HG03521 (cell line): ENCODE results near the gene ADAM22.

ENCODE experiments used
- ATAC-seq: cut with Tn5 transposase; IDR thresholded peaks from one replicate; pipeline ENCODE4 v1.9.1; 2021; ENCODE audit warnings: mild to moderate bottlenecking, moderate library complexity; ENCODE audit not compliant: unreplicated experiment

ADAM22 gene

DNA sequence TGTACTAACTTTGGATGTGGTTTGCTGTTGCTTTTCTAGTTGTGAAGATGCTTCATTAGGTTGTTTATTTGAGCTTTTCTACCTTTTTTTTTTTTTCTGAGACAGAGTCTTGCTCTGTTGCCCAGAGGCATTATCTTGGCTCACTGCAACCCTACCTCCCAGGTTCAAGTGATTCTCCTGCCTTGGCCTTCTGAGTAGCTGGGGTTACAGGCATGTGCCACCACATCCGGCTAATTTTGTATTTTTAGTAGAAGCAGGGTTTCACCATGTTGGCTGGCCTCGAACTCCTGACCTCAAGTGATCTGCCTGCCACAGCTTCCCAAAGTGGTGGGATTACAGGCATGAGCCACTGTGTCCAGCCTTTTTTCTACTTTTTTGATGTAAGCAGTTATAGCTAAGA is 93.7 kb downstream of the ADAM22 start:
- ATAC-seq: no peak

DNA sequence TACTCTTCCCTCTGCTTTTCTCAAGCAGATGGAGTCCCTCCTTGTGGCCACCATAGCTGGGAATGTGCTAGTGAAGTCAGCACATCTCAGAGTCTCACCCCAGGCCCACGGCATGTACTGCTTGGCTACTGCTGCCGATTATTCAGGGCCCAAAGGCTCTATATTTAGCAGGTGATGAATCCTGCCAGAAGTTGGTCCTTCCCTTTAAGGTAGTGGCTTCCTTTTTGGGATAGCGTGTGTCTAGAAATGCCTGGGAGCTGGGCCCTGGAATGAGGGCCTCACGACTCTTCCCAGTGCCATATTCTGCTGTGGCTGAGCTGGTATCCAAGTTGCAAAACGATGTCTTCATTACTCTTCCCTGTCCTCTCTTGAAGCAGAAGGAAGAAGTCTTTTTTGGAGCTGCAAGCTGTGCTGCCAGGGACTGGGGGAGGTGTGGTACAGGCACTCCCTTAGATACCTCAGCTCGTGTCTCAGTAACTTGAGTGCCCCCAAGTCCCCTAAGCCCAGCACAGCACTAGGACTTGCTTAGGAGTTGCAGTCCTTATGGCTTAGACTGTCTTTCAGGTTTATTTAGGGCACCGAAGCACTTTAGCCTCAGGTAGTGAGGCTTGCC is 100.1 kb downstream of the ADAM22 start:
- ATAC-seq: no peak

DNA sequence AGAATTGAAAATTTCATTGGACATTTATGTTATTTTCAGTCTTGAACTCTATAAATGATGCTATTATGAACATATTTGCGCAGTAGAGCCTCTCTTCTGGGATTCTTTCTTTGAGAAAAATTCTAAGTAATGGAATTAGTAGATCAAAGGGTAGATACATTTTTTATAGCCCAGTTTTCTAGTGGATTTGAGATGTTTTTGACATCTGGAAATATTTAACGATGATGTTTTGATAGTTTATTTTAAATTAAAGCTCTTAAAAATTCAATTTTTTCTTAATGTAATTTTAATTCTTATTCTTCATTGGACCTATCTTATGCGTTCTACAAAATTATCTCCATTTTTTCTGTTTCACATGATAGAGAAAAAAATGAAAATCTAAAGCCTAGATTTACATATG is 103.0 kb downstream of the ADAM22 start:
- ATAC-seq: no peak

DNA sequence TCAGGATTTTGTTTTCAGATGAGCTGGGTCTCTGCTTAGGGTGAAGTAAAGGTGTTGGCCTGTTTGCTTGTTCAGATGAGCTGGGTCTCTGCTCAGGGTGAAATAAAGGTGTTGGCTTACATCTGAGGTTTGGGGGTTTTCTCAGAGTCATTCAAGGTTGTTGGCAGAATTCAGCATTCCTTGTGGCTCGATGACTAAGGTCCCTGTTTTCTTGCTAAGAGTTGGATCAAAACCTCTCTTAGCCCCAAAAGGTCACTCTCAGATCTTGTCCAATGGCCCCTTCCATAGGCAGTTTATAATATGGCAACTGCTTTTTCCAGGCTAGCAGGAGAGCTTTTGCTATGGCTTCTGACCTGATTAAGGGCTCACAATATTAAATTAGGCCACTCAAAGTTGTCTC is 106.6 kb downstream of the ADAM22 start:
- no peak for ATAC-seq

DNA sequence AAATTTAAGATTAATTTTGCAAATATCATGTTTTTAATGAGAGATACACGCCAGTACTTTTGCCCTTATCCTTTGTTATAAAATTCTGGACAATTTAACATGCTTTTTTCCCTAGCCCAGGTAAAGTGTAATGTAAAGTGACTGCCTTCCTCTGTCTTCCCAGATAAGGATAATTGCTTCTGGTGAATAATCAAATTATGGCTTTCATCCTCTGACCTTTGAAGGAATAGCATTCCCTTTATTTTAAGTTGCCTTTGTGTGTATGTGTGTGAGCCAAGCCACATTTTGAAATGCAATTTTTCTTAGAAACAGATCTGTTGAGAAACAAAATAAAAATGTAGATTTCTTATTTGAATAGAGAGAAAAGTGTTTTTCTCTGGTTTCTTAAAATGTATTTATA is 107.5 kb downstream of the ADAM22 start:
- no peak for ATAC-seq

DNA sequence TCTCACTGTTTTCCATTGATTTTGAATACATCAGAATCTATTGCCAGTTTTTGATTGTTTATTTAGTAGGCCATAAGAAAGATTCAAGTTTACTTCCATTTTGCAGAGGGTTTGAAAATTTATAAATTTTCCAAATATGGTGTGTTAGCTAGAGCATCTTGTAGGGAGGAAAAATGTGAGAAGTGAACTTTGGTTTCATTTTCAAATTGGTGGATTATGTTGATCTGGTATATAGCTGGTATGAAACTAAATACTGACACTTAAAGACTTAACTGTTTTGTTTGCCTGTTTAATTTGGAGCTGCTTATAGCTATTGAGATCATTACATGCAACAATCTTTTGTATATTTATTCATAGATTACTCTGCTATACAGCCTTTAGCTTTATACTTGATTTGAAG is 108.1 kb downstream of the ADAM22 start:
- peak; percentile 33 for ATAC-seq

DNA sequence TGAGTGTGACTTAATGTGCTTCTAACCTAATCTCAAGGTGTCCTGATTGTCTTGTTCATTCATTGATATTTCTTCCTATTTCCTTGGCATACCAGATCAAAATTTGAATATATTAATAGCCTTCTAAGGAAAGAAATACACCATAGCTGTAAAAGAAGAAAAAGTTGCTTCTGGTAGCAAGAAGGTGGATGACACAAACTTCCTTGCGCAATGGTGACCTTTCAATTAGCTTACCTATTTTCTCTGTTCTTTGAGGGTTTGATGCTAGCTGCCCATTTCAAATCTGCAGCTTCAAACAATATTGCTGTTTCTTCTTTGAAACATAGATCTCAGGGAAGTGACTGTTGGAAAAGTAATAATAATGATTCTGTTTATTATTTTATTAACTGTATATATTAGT is 108.8 kb downstream of the ADAM22 start:
- ATAC-seq: no peak

DNA sequence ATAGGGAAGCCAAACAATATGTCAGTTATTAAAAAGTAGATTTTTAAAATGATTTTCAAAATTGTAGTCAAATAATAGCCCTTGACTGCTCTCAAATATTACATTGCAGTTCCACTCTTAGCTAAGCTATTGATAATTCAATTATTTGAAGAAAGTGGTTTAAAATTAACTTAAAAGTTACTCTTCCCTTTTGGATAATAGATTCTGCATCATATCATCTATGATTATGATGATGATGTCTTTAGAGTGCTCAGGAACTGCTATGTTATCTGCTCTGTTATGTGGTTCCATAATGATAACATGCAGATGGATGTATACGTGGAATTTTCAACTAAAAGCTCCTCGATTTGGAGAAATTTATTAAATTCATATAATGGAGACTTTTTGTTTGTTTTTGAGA is 110.0 kb downstream of the ADAM22 start:
- ATAC-seq: no peak

DNA sequence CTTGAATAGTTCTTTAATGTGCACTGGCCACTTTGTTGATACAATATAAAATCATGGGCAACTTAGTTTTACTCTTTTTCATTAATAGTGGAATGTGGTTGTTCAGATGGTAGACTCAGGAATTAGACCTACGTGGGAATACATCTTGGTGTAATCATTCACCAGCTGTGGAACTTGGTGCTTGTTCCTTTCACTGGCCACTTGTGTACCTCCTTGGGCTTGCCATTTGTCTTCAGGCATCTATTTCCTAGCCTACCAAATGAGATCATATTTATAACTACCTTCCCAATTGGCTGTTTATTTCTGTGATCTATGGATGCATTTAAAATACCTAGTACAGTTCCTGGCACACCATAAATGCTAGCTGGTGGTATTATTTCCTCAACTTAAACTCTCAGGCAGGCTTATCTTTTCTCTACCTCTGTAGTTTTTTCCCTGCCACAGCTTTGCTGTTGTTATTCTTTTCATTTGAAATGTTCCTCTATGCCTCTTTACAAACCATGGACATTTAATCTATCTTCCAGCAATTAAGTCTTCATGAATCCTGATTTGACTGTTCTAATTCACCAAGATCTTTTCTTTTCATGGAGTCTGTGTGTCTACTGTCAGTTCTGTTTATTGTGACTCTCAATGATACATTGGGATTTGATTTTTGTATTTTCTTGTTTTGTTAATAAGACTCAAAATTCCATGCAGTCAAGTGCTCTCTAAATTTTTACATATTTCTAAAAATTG is 113.0 kb downstream of the ADAM22 start:
- no peak for ATAC-seq

DNA sequence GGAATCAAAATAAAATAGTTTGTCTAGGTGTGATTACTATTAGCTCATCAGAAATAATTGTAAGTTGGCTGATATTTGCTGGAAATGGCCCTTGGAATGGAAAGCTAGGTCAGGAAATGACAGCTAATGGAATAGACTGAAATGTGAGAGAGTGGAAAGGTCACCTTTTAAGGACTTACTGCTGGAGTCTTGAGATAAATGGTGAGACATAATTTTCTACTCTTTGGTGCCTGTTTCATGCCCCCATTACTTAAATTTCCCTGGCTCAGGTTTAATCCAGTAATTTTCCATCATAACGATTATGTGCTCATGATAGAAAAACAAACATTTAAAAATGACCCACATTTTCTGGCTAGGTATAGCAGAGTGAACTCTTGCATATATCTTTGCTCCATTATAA is 123.6 kb downstream of the ADAM22 start:
- no peak for ATAC-seq

DNA sequence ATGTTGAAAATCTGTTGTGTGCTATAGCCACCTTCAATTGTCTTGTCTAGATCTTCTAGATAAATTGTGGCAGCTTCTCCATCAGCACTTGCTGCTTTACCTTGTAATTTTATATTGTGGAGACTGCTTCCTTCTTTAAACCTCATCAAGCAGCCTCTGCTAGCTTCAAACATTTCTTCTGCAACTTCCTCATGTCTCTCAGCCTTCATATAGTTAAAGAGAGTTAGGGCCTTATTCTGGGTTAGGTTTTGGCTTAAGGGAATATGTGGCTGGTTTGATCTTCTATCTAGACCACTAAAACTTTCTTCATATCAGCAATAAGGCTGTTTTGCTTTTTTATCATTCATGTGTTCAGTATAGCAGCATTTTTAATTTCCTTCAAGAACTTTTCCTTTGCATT is 128.2 kb downstream of the ADAM22 start:
- no peak for ATAC-seq

DNA sequence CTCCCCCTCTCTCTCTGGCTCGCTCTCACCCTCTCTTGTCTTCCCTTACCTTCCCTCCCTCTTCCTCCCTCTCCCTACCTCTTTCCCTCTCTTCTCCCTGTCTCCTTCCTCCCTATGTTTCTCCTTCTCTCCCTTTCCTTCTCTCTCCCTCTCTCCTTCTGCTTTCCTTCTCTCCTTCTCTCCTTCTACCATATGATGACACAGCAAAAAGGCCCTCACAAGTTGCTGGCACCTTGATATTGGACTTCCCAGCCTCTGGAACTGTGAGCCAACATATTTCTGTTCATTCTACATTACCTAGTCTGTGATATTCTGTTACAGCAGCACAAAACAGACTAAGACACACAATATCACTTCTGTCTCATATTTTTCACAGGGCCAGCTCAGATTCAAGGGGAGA is 135.0 kb downstream of the ADAM22 start:
- no peak for ATAC-seq

DNA sequence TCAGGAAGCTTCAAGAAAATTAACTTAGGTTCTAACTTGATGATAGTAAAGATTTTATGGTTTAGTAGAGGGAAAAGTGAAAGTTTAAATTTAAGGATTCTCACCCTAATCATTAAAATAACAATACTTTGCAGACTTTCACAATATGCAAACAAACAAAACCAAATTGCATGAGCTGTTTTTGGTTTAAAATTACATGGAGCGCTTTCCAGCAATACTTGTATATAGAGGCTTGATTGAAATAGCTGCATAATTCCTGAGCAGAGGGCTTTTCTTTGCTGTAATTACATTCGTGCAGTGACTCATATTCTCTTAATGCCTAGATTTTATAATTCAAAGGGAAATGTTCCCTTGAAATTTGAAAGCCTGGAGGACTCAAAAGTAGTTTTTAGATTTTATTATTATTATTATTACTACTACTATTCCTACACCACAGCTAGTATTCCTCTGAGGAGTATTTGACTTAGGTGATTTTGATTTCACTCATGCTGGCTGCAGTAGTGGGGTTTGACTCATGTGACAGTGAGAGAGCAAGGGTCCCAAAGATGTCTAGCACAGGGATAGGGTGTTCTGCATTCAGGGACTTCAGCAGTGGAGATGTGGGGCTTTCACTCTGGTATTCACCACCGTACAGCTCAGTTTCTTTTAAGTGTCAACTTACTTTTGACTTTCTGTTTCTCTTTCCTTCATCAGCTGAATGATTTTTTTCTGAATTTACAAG is 138.1 kb downstream of the ADAM22 start:
- peak; percentile 83 for ATAC-seq

DNA sequence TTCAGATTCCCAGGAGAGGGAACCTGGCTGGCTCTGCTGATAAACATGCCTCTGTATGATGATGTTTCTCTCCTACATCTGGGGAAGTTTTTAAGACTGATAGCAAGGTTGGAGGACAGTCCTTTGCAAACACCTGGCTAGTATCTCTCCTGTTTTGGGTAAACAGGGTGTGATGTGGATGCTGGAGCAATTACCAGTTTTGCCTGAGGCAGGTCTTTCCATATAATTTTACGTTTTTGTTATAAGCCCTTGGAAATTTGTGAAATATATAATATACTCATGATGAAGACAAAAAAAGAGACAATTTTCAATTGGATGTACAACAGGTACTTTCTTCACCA is 138.6 kb downstream of the ADAM22 start:
- ATAC-seq: peak; percentile 21

DNA sequence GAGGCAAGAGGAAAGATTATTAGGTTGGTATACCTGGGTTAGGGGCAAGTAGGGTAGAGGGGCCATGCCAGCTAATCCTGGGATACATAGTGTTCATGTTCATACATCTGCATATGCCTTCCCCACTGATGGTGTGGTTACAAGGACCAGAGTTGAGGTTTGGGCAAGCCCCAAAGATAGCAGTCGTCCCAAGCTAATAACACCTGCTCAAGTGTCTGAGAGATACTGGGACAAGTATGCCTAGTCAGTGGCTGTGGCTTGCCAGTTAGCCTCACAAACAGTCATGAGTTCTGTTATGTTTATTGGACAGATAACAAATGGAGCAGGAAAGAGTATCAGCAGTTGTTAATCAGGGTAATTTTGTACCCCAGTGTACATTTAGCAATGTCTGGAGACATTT is 139.6 kb downstream of the ADAM22 start:
- no peak for ATAC-seq

DNA sequence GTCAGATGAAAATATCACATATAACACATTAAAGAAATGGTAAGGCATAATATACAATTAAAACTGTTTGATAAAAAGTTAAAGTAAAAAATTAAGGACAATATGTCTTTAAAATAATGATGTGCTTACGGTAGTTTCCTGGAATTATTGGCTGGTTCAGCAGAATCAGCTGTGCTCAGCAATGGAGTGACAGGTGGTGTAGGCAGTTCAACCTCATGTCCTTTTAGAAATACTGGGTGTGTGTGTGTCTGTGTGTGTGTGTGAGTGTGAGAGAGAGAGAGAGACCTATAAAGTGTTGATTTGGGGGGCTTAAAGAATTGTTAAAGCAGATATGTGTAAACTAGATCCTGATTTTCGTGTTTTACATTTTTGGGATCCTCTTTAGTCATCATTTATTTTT is 141.2 kb downstream of the ADAM22 start:
- ATAC-seq: no peak

DNA sequence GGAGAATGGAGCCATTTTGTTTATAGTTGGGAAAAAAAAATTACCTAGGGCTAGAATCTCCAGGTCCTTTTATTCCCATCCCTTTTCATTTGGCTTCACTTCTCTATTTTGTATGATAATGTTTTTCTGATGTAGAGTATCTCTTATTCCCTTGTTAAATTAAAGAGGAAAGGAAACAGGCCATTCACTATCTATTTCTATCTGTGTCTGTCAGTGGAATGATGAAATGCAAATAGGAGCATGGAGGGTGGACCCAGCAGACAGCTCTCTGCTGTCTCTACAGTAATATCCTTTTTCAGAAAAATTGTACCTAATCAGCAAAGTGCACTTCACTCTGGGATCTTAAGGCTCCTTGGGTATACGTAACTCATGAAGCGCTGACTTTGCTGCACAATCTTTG is 149.8 kb downstream of the ADAM22 start:
- no peak for ATAC-seq

DNA sequence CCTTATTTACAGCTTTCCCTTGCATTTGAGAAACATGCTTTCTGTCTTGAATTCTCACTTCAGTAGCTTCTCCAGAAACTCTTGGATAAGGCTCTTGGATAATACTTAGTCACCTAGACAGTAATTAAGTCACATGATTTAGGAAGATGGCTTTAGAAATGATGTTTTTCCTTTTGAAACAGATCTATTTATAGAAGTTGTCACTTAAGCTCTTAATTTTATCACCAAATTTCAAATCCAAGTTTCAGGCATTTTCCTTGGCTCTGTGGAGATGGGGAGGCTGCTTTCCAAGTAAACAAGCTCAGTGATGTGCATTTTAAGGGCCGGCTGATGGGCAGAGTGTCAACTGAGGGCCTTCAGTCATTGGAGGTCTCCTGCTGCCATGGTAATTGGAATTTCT is 155.5 kb downstream of the ADAM22 start:
- no peak for ATAC-seq

DNA sequence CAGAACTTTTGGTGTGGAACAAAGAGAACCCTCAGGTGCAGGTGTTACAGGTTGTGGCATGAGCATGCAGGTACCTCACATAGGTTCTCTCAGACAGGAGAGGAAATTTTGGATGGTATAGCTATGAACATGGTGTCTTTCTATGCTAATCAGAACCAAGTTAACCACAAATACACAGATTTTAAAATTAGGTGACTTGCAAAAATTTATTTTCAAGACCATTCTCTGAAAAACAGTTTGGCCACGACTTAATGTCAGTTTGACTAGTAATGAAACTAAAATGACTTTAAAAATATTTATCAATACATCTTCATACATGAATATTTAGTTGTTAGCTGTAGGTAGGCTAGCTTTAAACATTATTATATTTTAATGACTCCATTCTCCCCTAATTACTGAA is 156.2 kb downstream of the ADAM22 start:
- no peak for ATAC-seq

DNA sequence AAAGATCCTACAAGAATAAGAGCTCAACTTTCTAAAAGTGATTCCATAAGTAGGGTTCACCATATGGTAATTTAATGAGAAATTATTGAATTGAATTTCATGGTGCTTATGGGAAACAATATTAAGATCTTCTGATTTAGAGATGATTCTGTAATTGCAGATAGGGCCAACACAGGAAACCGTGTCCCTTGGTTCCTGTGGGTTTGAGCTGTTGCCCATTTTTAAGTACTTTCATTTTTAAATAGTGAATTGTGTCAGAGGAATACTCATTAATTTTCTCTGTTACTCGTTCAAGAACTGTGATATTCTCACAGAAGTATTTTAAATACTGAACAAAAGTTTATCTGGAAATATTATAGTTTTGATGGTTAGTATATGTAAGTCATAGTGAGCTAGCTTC is 156.6 kb downstream of the ADAM22 start:
- no peak for ATAC-seq

DNA sequence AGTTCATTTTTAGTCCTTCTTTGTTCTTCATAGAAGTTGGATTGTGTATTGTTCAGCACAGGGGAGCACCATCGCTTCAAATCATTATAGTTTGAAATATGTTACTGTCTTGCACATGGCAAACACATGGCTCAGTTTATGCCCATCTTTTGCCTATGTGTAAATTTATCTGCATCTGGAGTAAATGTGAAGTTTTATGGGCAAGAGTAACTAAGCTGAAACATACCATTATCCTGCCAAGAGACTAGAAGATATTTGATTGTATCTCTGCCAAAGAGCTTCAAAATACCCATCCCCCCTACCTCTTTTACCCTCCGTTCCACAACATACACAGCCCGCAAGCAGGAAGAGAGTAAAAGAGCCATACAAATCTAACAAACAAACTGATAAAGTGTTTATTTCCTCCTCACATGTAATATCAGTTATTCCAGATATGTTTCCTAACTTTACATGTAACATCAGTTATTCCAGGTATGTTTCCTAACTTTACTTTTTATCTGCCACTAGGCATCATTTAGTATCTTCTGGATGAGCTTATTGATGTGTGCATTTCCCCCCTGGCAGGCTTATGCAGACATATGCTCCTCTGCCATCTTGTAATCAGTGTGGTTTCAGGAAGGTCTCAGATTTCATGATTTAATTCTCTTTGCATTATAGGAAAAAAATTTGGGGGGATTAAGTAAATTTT is 158.1 kb downstream of the ADAM22 start:
- ATAC-seq: no peak

DNA sequence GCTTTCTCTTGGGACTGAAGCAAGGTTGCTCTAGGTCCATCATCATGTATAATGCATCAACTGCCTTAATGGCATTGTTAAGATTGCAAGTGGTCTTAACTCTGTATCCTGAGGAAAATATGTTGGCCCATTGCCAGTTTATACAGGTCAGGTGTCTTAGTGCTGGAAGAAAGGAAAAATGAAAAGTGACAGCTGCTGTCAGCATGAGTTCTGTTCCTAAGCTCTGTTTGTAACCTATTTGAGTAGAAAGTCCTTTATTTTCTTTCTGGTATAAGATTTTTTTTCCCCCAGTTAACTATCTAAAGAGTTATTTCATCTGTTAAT is 158.6 kb downstream of the ADAM22 start:
- ATAC-seq: no peak
